GM18517 (cell line): ENCODE measurements around the gene MGMT.

Experiments
- ATAC-seq: cut with Tn5 transposase; IDR thresholded peaks from one replicate; pipeline ENCODE4 v1.9.1; 2021; ENCODE audit warnings: mild to moderate bottlenecking, moderate library complexity; ENCODE audit not compliant: unreplicated experiment

MGMT gene

DNA sequence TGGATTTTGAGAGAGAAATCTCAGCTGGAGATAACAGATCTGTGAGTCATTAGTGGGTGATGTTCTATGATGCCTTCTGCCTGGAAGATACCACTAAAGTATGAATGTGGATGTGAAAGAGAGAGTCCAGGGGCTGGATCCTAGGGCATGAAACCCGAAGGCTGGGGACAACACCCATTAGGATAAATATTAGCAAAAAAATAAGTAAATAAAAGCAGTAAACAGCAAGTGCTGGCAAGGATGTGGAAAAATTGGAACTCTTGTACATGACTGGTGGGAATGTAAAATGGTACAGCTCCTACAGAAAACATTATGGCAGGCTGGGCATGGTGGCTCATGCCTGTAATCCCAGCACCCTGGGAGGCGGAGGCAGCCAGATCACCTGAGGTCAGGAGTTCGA, 16.6 kb upstream of the MGMT start:
- ATAC-seq: no peak

- no peak for ATAC-seq
Measured at GRCh38 chr10:129455625-129456024, 11.4 kb upstream of the MGMT start.

GRCh38 chr10:129459762-129460539, 7.1 kb upstream of the MGMT start:
- no peak for ATAC-seq

DNA sequence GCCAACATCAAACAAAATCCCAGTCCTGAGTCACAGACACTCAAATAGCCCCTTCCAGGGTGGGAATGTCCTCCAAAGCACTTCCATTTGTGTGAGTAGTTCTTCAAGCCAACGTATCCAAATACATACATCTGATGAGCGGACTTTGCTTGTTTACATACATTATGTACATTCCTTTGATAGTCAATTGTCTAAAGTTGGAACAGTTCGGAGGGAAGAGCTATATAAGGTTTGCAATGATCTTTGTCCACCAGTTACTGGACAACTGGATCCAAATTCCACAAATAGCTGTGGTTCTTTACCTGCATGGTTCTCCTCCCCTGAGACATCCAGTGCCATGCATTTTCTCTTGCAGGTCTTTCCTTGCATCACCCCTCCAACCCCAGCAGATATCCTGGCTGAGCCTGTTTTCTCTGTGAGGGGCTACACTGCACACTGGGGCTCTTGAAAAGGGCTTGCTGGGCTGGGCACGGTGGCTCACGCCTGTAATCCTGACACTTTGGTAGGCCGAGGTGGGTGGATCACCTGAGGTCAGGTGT, 4.7 kb upstream of the MGMT start:
- ATAC-seq: no peak

- ATAC-seq: no peak
Measured at GRCh38 chr10:129464251-129464650, 2.8 kb upstream of the MGMT start.

DNA sequence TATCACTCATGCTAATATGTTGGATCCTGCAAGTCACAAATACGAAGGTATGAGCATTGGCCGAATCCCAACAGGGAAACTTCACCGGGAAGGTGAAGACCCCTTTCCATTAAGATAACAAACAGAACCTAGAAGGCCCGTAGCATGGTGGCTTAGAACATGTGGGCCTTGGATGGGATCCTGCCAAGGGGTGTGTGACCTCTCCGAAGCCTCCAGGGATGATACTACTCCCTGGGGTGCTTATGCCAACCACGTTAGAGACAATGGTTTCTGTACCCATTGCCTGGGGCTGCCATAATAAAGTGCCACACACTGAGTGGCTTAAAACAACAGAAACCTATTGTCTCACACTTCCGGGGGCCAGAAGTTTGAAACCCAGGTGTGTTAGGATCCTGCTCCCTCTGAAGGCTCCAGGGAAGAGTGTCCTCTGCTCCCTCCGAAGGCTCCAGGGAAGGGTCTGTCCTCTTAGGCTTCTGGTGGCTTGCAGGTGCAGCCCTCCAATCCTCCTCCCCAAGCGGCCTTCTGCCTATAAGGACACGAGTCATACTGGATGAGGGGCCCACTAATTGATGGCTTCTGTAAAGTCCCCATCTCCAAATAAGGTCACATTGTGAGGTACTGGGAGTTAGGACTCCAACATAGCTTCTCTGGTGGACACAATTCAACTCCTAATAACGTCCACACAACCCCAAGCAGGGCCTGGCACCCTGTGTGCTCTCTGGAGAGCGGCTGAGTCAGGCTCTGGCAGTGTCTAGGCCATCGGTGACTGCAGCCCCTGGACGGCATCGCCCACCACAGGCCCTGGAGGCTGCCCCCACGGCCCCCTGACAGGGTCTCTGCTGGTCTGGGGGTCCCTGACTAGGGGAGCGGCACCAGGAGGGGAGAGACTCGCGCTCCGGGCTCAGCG, 992 bp upstream of the MGMT start:
- no peak for ATAC-seq

DNA sequence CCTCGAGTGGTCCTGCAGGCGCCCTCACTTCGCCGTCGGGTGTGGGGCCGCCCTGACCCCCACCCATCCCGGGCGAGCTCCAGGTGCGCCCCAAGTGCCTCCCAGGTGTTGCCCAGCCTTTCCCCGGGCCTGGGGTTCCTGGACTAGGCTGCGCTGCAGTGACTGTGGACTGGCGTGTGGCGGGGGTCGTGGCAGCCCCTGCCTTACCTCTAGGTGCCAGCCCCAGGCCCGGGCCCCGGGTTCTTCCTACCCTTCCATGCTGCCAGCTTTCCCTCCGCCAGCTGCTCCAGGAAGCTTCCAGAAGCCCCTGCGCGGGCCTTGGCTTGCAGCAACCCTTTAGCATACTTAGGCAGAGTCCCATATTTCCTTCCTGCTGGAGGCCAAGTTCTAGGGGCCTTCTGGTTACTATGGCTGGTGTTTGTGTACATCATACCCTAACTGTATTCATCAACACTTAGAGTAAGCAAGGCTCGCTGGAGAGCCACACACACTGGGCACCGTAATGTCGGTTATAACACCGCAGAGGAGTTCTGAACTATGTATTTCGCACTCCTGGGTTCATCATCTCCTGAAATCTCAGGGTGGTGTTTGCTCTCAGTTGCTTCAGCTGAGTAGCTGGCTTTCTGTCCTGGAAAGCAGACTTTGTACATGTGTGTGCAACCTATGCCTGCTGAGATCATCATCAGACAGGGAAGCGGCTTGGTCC, 471 bp downstream of the MGMT start:
- ATAC-seq: peak; percentile 20

GRCh38 chr10:129468187-129468586, 1.1 kb downstream of the MGMT start:
- ATAC-seq: no peak

GRCh38 chr10:129470103-129470851, 3.2 kb downstream of the MGMT start:
- no peak for ATAC-seq

DNA sequence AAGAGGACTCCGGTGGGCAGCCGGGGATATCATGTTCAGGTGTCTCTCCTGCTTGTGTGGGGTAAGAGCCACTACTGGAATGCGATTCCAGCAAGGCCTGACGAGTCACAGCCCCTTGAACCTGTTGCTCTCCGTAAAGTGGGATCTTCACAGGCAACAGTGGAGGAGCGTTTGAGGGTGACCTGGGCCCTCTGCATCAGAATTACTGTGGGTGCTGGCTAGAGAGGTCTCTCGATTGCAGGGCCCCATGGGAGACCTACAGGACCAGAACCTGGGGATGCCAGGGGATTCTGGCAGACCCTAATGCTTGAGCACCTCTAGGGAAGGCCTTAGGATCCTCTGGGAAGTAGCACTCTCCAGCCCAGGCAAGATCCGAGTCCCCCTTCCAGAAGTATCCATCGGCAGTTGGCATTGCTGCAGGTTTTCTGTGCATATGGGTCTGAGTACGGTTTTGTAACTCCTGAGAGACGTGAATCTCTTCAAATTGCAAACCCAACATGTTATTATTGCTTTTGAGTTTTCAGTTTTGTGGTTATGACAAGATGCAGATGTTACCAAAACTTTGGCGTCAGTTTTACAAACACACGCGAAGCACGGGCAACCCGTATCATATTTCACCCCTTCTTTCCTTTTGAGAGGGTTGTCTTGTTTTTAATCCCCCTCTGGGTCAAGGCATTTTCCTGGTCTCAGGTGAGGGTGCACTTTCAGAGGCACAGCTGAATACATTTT, 4.6 kb downstream of the MGMT start:
- no peak for ATAC-seq

GRCh38 chr10:129472696-129473555, 5.9 kb downstream of the MGMT start:
- no peak for ATAC-seq

DNA sequence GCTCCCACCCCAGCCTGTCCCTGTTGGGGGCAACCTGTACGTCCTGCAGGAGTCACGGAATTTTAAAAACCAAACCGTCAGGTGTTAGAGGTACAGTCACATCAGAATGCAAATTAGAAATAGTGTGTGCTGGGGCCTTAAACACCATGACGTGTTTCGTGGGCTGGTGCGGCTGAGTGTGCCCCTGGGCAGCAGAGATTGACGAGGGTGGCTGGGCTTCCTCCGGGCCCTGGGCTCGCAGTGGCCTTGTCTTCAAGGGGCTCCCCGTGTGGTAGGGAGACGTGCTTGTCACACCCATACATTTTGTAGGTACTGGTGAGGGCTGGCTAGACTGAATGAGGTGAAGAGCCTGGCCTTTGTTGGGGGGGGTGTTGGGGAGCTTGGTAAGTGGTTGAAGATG, 7.6 kb downstream of the MGMT start:
- no peak for ATAC-seq

DNA sequence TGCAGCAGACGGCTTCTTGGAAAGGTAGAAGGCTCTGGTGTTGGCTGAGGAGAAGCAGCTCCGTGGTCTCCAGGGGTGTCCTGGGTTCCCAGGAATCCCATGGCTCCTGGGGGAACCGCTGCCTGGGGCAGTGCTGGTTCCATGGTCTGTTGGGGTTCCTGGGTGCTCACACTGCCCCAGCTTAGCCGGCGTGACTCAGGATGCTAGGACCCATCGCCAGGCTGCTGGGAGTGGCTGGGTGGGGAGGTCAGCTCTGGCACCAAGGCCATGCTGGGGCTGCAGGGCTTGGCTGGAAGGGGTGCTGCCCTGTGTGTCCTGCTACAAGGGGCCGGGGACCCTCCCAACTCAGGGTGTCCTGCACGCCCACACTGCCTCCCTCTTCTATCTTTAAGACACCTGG, 9.4 kb downstream of the MGMT start:
- no peak for ATAC-seq

GRCh38 chr10:129477051-129477450, 10.0 kb downstream of the MGMT start:
- no peak for ATAC-seq

- ATAC-seq: no peak
Measured at GRCh38 chr10:129481641-129482040, 14.6 kb downstream of the MGMT start.

DNA sequence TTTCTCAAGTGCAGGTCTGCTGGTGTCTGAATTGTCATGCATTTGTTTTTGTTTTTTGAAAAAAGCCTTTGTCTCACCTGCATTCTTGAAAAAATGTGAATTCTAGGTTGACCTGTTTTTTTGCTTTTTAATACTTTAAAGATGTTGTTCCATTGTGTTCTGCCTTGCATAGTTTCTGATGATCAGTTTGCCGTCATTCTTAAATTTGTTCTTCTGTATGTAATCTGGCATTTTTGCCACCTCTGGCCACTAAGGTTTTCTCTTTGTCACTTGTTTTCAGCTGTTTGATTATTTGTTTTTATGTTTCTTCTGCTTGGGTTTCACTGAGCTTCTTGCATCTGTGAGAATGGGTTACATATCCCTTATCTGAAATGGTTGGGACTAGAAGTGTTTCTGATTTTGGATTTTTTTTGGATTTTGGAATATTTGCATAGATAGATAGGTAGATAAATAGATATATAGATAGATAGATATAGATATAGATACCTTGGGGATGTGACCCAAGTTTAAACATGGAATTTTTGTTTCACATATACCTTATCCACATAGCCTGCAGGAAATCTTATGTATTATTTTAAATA, 16.5 kb downstream of the MGMT start:
- ATAC-seq: no peak

GRCh38 chr10:129486805-129487204, 19.8 kb downstream of the MGMT start:
- ATAC-seq: no peak

GRCh38 chr10:129491123-129491734, 24.2 kb downstream of the MGMT start:
- no peak for ATAC-seq
